GM18519 (cell line): Measurements from ENCODE around the gene CFAP54.

Experiments
- ATAC-seq: cut with Tn5 transposase; IDR thresholded peaks from one replicate; pipeline ENCODE4 v1.9.1; 2021; ENCODE audit warnings: mild to moderate bottlenecking, moderate library complexity; ENCODE audit not compliant: unreplicated experiment, low FRiP score

Gene CFAP54

DNA sequence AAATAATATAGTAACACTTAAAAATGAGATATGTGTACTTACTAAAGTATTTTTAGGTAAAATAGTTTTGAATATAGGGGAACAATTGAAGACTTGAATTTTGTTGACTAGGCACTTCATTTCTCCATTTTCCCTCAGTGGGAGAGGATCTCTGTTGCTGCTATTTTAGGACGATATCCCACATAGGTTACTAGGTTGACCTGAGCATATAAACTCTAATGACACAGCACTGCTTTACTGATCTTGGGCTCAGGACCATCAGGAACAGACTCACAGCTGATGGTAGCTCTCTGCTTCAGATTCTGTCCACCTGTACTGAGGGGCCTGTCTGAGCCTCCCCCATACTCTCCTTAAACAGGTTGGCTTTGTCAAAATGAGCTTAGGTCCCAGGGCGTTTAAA, 423.6 kb downstream of the CFAP54 start:
- no peak for ATAC-seq

DNA sequence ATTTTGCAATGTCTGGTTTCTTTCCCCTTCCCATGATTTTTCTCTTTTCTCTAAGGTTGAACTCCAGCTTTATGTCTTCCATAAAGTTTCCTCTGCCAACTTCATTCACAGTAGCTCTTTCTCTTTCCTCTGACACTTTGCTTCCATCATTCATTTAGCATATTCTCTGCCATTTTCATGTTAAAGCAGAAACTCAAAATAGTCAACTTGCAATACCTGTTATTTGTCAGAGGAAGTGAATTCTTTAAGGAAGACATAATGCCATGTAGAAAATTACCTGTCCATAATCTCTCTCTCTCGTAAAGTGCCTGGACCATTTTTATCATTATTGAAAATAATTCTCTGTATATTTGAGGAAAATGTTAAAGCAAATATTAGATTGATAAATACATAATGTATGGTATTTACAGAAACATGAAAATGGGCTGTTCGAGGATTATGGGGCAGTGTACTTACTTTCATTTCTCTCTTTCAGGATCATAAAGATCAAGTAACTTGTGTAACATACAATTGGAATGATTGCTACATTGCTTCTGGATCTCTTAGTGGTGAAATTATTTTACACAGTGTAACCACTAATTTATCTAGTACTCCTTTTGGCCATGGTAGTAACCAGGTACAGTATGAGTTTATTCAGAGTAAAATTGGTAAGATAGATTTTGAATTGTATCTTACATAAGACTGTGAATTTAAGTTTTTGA, 430.3 kb downstream of the CFAP54 start:
- no peak for ATAC-seq
